Measurements from ENCODE around the gene HPCAL1. TPM values are rescaled to one million over a fixed set of nuclear protein-coding genes. Genes with fewer than 3 reads are reported as not detected.

The HPCAL1 gene
- total and polyA plus RNA-seq, 2 donors (not counting 1 experiment from before 2014, with no cell fraction given): 60.3 to 65.1 TPM

GRCh38 chr2:10366601-10367270, 64.0 kb downstream of the HPCAL1 start:
- POLR2A ChIA-PET: interaction anchor here (1.5 kb wide), 1 partner anchor 8 kb away, joined by 3 read pairs; no protein-coding TSS in a partner anchor
- peaks cover 35% of the 10 kb centered on the region for H3K4me1 Mint-ChIP-seq
- Histone ChIP-seq H3K27ac (ENCODE audit: low read length in 2 of 2) (no peak overlapping the region), H3K4me2 (replicated peaks; ENCODE audit: low read depth, low read length, poor library complexity, severe bottlenecking) (no peak overlapping the region), H3K4me1 (ENCODE audit: control insufficient read depth in 2 of 2, insufficient read depth in 2 of 2, low read length in 2 of 2) (peaks cover 0 to 7% of the 10 kb centered on the region in 2 donors), H3K27me3 (replicated peaks in 1 of 4; ENCODE audit: control extremely low read depth in 1 of 4, control insufficient read depth in 3 of 4, insufficient read depth in 4 of 4, low read length in 3 of 4) (no peaks in the 10 kb centered on the region), H3K36me3 (replicated peaks in 1 of 2; ENCODE audit: control extremely low read depth in 1 of 2, control insufficient read depth in 1 of 2, extremely low read depth in 1 of 2, insufficient read depth in 2 of 2, low read length in 1 of 2) (peaks cover 0 to 5% of the 10 kb centered on the region in 2 experiments), H3K79me2 (ENCODE audit: control insufficient read depth, insufficient read depth, low read length) (peaks cover 94% of the 10 kb centered on the region), H3K4me3 (ENCODE audit: control extremely low read depth in 1 of 5, extremely low read depth in 1 of 5, insufficient read depth in 1 of 5, low read depth in 2 of 5, low read length in 4 of 5) (no peak overlapping the region), H3K9ac (ENCODE audit: low read length) (no peak overlapping the region), H2AFZ (ENCODE audit: insufficient read depth, low read depth, low read length, poor library complexity, severe bottlenecking) (no peak overlapping the region), H4K20me1 (ENCODE audit: control insufficient read depth, insufficient read depth, low read length, poor library complexity, severe bottlenecking) (peaks cover 59% of the 10 kb centered on the region), H3K9me3 (ENCODE audit: control extremely low read depth in 1 of 3, control insufficient read depth in 2 of 3, insufficient read depth in 1 of 3, low read length in 2 of 3) (no peaks in the 10 kb centered on the region)
- intact Hi-C loops (cut with micrococcal nuclease): no loop called here
- no peaks in the 10 kb centered on the region for H3K9me3 Mint-ChIP-seq (ENCODE audit: insufficient read depth)
- DNase-seq: no peak
- no peak for ATAC-seq (ENCODE audit: low read depth)
- CTCF ChIA-PET: interaction anchor here (0.7 to 1.3 kb wide), 2 partner anchors 9 to 96 kb away, joined by 3 read pairs; no protein-coding TSS in a partner anchor
- 94% methylated on average over 12 of the region's 15 CpGs for WGBS (ENCODE audit: insufficient coverage)
- TF ChIP-seq CTCF (IDR thresholded peaks at IDR 0.05) (no peak), EZH2 (IDR thresholded peaks at IDR 0.05; ENCODE audit: borderline replicate concordance, insufficient read depth, low read depth, low read length, poor library complexity, severe bottlenecking) (no peak)
- H3K27ac Mint-ChIP-seq: no peak overlapping the region
- H3K4me3 Mint-ChIP-seq: no peak overlapping the region
- H3K27me3 Mint-ChIP-seq: no peaks in the 10 kb centered on the region
